MM.1S (cell line): ENCODE measurements around the gene ISL1.
A peak's percentile ranks its signal among the peaks of the same experiment; 100 is the strongest.

Experiments used
- DNase-seq: peaks from one replicate; pipeline ENCODE4 v3.0.0-alpha.2; 2015
- H2AFZ ChIP-seq: fragments of 300-600 bp; sonication (generic); 2 replicates; pipeline ENCODE4 v1.6.0; 2016; ENCODE audit warnings: antibody characterized with exemption, low read length
- H3F3A ChIP-seq: fragments of 300-600 bp; sonication (generic); 2 replicates; pipeline ENCODE4 v1.6.1; 2016; ENCODE audit warnings: mild to moderate bottlenecking, antibody characterized with exemption, low read length, moderate library complexity, mixed read lengths; ENCODE audit not compliant: insufficient read depth
- H3K27ac ChIP-seq: fragments of 300-600 bp; sonication (generic); 2 replicates; pipeline ENCODE4 v1.5.1; 2016; ENCODE audit warnings: mild to moderate bottlenecking, low read length
- H3K27me3 ChIP-seq: fragments of 300-600 bp; sonication (generic); replicated peaks from 2 replicates; pipeline ENCODE4 v1.6.0; 2016; ENCODE audit warnings: low read length; ENCODE audit not compliant: insufficient read depth
- H3K36me3 ChIP-seq: fragments of 300-600 bp; sonication (generic); replicated peaks from 2 replicates; pipeline ENCODE4 v1.6.1; 2016; ENCODE audit warnings: mild to moderate bottlenecking, low read length, mixed read lengths; ENCODE audit not compliant: insufficient read depth
- H3K4me1 ChIP-seq: fragments of 300-600 bp; sonication (generic); 2 replicates; pipeline ENCODE4 v1.6.1; 2016; ENCODE audit warnings: low read length, mixed read lengths
- H3K4me2 ChIP-seq: fragments of 300-600 bp; sonication (generic); 2 replicates; pipeline ENCODE4 v1.6.0; 2016; ENCODE audit warnings: low read depth, low read length
- H3K4me3 ChIP-seq: fragments of 300-600 bp; sonication (generic); 2 replicates; pipeline ENCODE4 v1.5.1; 2016; ENCODE audit warnings: low read length, mixed read lengths
- H3K79me2 ChIP-seq: fragments of 300-600 bp; sonication (generic); 2 replicates; pipeline ENCODE4 v1.6.1; 2016; ENCODE audit warnings: mixed run types, low read length, mixed read lengths
- H3K9ac ChIP-seq: fragments of 300-600 bp; sonication (generic); 2 replicates; pipeline ENCODE4 v1.6.1; 2016; ENCODE audit warnings: low read length, mixed read lengths
- H3K9me2 ChIP-seq: fragments of 300-600 bp; sonication (generic); replicated peaks from 2 replicates; pipeline ENCODE4 v1.6.1; 2016; ENCODE audit warnings: mild to moderate bottlenecking, low read length, mixed read lengths; ENCODE audit not compliant: insufficient read depth
- H3K9me3 ChIP-seq: fragments of 300-600 bp; sonication (generic); replicated peaks from 2 replicates; pipeline ENCODE4 v1.6.1; 2016; ENCODE audit warnings: mild to moderate bottlenecking, low read length, mixed read lengths; ENCODE audit not compliant: insufficient read depth
- H4K20me1 ChIP-seq: fragments of 300-600 bp; sonication (generic); 2 replicates; pipeline ENCODE4 v1.6.1; 2016; ENCODE audit warnings: mild to moderate bottlenecking, low read length, moderate library complexity, mixed read lengths; ENCODE audit not compliant: insufficient read depth
- CTCF ChIP-seq: fragments of 300-600 bp; sonication (generic); IDR thresholded peaks from 2 replicates; pipeline ENCODE4 v1.5.1; 2016; ENCODE audit warnings: antibody characterized with exemption, low read length, mixed read lengths
- EZH2 ChIP-seq: fragments of 300-600 bp; sonication (generic); optimal IDR thresholded peaks from 2 replicates; pipeline ENCODE3; 2017; ENCODE audit warnings: low read depth, mild to moderate bottlenecking, antibody characterized with exemption, low read length, mixed read lengths
- EZH2phosphoT487 ChIP-seq: fragments of 300-600 bp; sonication (generic); IDR thresholded peaks from 2 replicates; pipeline ENCODE4 v1.6.1; 2018; ENCODE audit warnings: antibody characterized with exemption, low read length

ISL1 gene

GRCh38 chr5:51380603-51381207 is 2.5 kb upstream of the ISL1 start:
- H3K79me2 ChIP-seq = no peaks in the 10 kb centered on the region
- H3K27ac ChIP-seq = no peak overlapping the region
- no peaks in the 10 kb centered on the region for H3K9me2 ChIP-seq
- H3K27me3 ChIP-seq = peaks cover 20% of the 10 kb centered on the region
- H3K4me3 ChIP-seq = no peak overlapping the region
- TF ChIP-seq CTCF = peak; percentile 66
- no peak for TF ChIP-seq EZH2phosphoT487
- no peak overlapping the region for H3K4me2 ChIP-seq
- H3F3A ChIP-seq = peaks cover 5% of the 10 kb centered on the region; the same call in 1 of the 2 replicates
- no peaks in the 10 kb centered on the region for H4K20me1 ChIP-seq
- no peaks in the 10 kb centered on the region for H3K36me3 ChIP-seq
- no peak overlapping the region for H2AFZ ChIP-seq
- no peak overlapping the region for H3K9ac ChIP-seq
- no peaks in the 10 kb centered on the region for H3K9me3 ChIP-seq
- H3K4me1 ChIP-seq = peaks cover 5% of the 10 kb centered on the region; the same call in 1 of the 2 replicates
- DNase-seq = peak; percentile 54

DNA sequence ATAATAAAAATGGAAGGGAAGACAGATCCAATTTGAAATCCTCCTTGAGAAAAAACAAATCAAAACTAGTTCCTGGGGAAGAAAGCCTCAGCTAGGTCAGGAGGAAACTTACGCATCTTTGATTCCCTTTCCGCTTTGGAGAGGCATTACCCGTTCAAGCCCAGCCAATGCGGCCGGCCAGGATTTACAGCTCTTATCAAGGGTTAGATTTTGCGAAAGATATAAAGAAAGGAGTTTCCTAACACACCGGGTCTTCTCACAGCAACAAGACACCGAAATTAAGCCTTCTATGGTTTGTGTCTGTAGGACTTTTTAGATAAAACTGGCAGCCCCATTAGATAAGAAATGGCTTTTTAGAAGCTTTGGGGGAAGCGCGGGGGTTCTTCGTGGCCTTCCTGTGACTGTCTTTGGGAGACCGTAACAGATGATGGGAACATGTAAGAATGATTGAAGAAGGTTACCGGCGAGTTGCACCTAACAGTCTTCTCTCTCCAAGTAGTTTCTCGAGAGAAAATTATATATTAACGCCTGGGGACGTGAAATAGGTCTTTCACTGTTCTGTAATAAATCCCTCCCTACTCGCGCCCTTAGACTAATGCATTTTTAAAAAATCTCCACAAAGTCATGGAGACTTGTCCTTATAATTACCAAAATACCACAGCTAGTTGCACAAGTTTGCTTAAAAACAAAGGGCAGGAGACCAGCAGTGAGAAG is 1.3 kb upstream of the ISL1 start:
- TF ChIP-seq EZH2 (no peak), EZH2phosphoT487 (no peak), CTCF (no peak)
- H3K4me1 ChIP-seq = peaks cover 5% of the 10 kb centered on the region; the same call in 1 of the 2 replicates
- H2AFZ ChIP-seq = no peak overlapping the region
- no peaks in the 10 kb centered on the region for H3K9me3 ChIP-seq
- H3K9me2 ChIP-seq = no peaks in the 10 kb centered on the region
- no peak overlapping the region for H3K9ac ChIP-seq
- H3F3A ChIP-seq = peaks cover 5% of the 10 kb centered on the region; the same call in 1 of the 2 replicates
- DNase-seq = no peak
- H3K79me2 ChIP-seq = no peaks in the 10 kb centered on the region
- H3K4me3 ChIP-seq = peak overlapping the region; percentile 29; the same call in 1 of the 2 replicates
- H3K4me2 ChIP-seq = peak overlapping the region; percentile 25; the same call in 1 of the 2 replicates
- no peak overlapping the region for H3K27ac ChIP-seq
- no peaks in the 10 kb centered on the region for H3K36me3 ChIP-seq
- no peaks in the 10 kb centered on the region for H4K20me1 ChIP-seq
- peaks cover 20% of the 10 kb centered on the region for H3K27me3 ChIP-seq

DNA sequence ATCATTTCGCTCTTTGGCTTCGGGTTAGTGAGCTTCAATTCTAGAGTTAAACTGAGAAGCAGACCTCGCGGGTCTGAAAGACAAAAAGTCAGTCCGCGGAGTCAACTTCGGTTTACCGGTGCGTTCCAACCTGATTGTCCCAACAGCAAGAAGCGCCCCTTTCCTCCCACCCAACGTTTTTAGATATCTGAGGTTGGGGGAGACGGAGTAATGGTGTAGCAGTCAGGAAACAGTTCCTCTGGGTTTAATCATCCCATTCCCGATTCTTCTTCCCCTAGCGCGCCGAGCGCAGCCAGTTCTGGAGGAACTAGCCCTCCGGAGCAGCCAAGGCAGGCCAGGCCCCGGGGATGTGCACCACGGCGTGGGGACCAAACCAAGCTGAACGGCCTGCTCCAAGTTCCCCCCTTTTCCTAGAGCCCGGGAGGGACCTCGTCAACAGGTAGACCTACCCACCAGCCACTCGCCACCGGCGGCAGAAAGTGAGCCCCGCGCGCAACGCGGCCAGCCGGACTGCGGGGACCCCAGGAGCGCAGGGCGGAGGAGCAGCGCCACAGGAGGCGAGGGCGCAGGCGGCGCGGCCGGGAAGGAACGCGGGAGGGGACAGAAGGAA is 622 bp upstream of the ISL1 start:
- Histone ChIP-seq H3K9me2 (no peaks in the 10 kb centered on the region), H3K27ac (no peak overlapping the region), H3K27me3 (peaks cover 20% of the 10 kb centered on the region), H2AFZ (no peak overlapping the region), H3K36me3 (no peaks in the 10 kb centered on the region), H4K20me1 (no peaks in the 10 kb centered on the region), H3K4me3 (no peak overlapping the region), H3K9me3 (no peaks in the 10 kb centered on the region), H3F3A (peaks cover 5% of the 10 kb centered on the region; the same call in 1 of the 2 replicates), H3K4me2 (no peak overlapping the region), H3K79me2 (no peaks in the 10 kb centered on the region), H3K9ac (no peak overlapping the region), H3K4me1 (peaks cover 5% of the 10 kb centered on the region; the same call in 1 of the 2 replicates)
- no peak for DNase-seq
- TF ChIP-seq EZH2 = no peak
- TF ChIP-seq EZH2phosphoT487 = no peak
- no peak for TF ChIP-seq CTCF
